Keratinocyte (primary cell): ENCODE data around the gene SSTR1. TPM values are rescaled to one million over a fixed set of nuclear protein-coding genes. Genes with fewer than 3 reads are reported as not detected.
A peak's percentile ranks its signal among the peaks of the same experiment; 100 is the strongest.

ENCODE experiments used
- DNase-seq: peaks from one replicate; pipeline ENCODE4 v3.0.0-alpha.2; 2011; ENCODE audit warnings: low read depth, missing footprints, low spot score
- FAIRE-seq: peaks from 2 replicates; lab custom pipeline; 2011; peaks lifted over from hg19 to GRCh38; lab: Jason Lieb, UNC
- H2AFZ ChIP-seq: 2 replicates; pipeline ENCODE4 v1.6.0; 2012; ENCODE audit warnings: low read length, control low read depth, inconsistent platforms; ENCODE audit not compliant: control insufficient read depth
- H3K27ac ChIP-seq: 2 replicates; pipeline ENCODE4 v1.5.1; 2011; ENCODE audit warnings: low read length; ENCODE audit not compliant: control insufficient read depth, insufficient read depth
- H3K27me3 ChIP-seq: 3 replicates; pipeline ENCODE4 v1.6.0; 2011; ENCODE audit warnings: low read length; ENCODE audit not compliant: control insufficient read depth, insufficient read depth; ENCODE audit errors: extremely low read depth
- H3K36me3 ChIP-seq, 2 experiments: 2 replicates in 1 of 2; 3 replicates in 1 of 2; pipeline ENCODE4 v1.5.1; 2011; ENCODE audit warnings: low read length in 2 of 2, mild to moderate bottlenecking in 1 of 2; ENCODE audit not compliant: control insufficient read depth in 2 of 2, insufficient read depth in 2 of 2; ENCODE audit errors: extremely low read depth in 1 of 2
- H3K4me1 ChIP-seq: 3 replicates; pipeline ENCODE4 v1.5.1; 2011; ENCODE audit warnings: low read length; ENCODE audit not compliant: control insufficient read depth, insufficient read depth; ENCODE audit errors: extremely low read depth
- H3K4me2 ChIP-seq: 3 replicates; pipeline ENCODE4 v1.6.0; 2011; ENCODE audit warnings: low read depth, low read length; ENCODE audit not compliant: control insufficient read depth, insufficient read depth; ENCODE audit errors: extremely low read depth
- H3K4me3 ChIP-seq, 3 experiments: fragments of 200-600 bp in 1 of 3; sonication (generic) in 1 of 3; 2 replicates in 2 of 3; 3 replicates in 1 of 3; pipeline ENCODE4 v1.5.1; 2011 to 2016; ENCODE audit warnings: low read length in 3 of 3, mild to moderate bottlenecking in 3 of 3, control low read depth in 2 of 3, inconsistent platforms in 1 of 3, low read depth in 1 of 3, mixed read lengths in 1 of 3, mixed run types in 1 of 3, moderate library complexity in 1 of 3; ENCODE audit not compliant: control insufficient read depth in 2 of 3, insufficient read depth in 2 of 3; ENCODE audit errors: extremely low read depth in 1 of 3
- H3K79me2 ChIP-seq: 2 replicates; pipeline ENCODE4 v1.6.0; 2012; ENCODE audit warnings: low read length; ENCODE audit not compliant: control insufficient read depth, insufficient read depth
- H3K9ac ChIP-seq: 3 replicates; pipeline ENCODE4 v1.6.0; 2011; ENCODE audit warnings: low read length; ENCODE audit not compliant: control insufficient read depth, insufficient read depth; ENCODE audit errors: extremely low read depth
- H3K9me1 ChIP-seq: 3 replicates; pipeline ENCODE4 v1.6.0; 2011; ENCODE audit warnings: low read length; ENCODE audit not compliant: control insufficient read depth, insufficient read depth; ENCODE audit errors: extremely low read depth
- H3K9me3 ChIP-seq: 2 replicates; pipeline ENCODE4 v1.5.1; 2012; ENCODE audit warnings: low read depth, low read length; ENCODE audit not compliant: control insufficient read depth
- H4K20me1 ChIP-seq: 3 replicates; pipeline ENCODE4 v1.6.0; 2011; ENCODE audit warnings: low read length; ENCODE audit not compliant: control insufficient read depth, insufficient read depth; ENCODE audit errors: extremely low read depth
- CTCF ChIP-seq, 3 experiments: IDR thresholded peaks in 1 of 3; conservative IDR thresholded peaks in 1 of 3; optimal IDR thresholded peaks in 1 of 3; 2 replicates in 2 of 3; 3 replicates in 1 of 3; pipeline versions ENCODE3 to v1.5.1; 2011; ENCODE audit warnings: low read length in 3 of 3, mild to moderate bottlenecking in 3 of 3, moderate library complexity in 2 of 3, control low read depth in 1 of 3, inconsistent platforms in 1 of 3; ENCODE audit not compliant: insufficient read depth in 2 of 3; ENCODE audit errors: extremely low read depth in 1 of 3
- EZH2 ChIP-seq: IDR thresholded peaks from one replicate; pipeline ENCODE4 v1.6.1; 2012; ENCODE audit warnings: inconsistent platforms, mild to moderate bottlenecking, low read length, moderate library complexity
- dilution Hi-C: fragments of 300-500 bp; cut with MboI; formaldehyde crosslinking; loops from one replicate; pipeline ENCODE4 v1.7.0; 2020; ENCODE audit warnings: low sequenced_read_pairs; ENCODE audit not compliant: extremely low pct_ligation_motif_present
- polyA plus RNA-seq, 5 experiments: library from polyadenylated mRNA; depleted of rRNA in 3 of 5; stranded (reverse) in 3 of 5; stranded (forward) in 1 of 5; unstranded in 1 of 5; fragments of >200 nt; gene quantifications; 1 replicate in 1 of 5; 2 replicates in 3 of 5; 3 replicates in 1 of 5; pipeline versions ENCODE4 v1.2.1 to v1.2.3, GENCODE V29; 2011 to 2012; ENCODE audit warnings: missing spikeins in 2 of 5, low read depth in 1 of 5, low replicate concordance in 1 of 5

The SSTR1 gene
- polyA plus RNA-seq, 1 donor (not counting 4 experiments of a cell fraction or from before 2014, with no cell fraction given), result 0.05 TPM

GRCh38 chr14:38255673-38256532 lies 48.2 kb downstream of the SSTR1 start, which contains the start of gene CLEC14A:
Gene CLEC14A (minus strand): TSS chr14:38256093. CDS start chr14:38256022, 71 bp downstream.
- no peak within 1 kb of the TSS for H3K4me3 ChIP-seq
- dilution Hi-C loops, result no loop called here
- no peaks in the 10 kb centered on the region for H3K79me2 ChIP-seq
- no peaks in the 10 kb centered on the region for H3K9me3 ChIP-seq
- H3K27ac ChIP-seq, result no peak within 1 kb of the TSS
- H3K4me1 ChIP-seq, result no peaks in the 10 kb centered on the region
- no peaks in the 10 kb centered on the region for H4K20me1 ChIP-seq
- no peaks in the 10 kb centered on the region for H3K36me3 ChIP-seq
- H3K4me2 ChIP-seq, result peak within 1 kb of the TSS; percentile 22
- H3K27me3 ChIP-seq, result peaks cover 21% of the 10 kb centered on the region
- no peak within 1 kb of the TSS for H2AFZ ChIP-seq
- no peak within 1 kb of the TSS for H3K9ac ChIP-seq
- DNase-seq (no peak), FAIRE-seq (no peak)
- H3K9me1 ChIP-seq, result no peaks in the 10 kb centered on the region
- no peak for TF ChIP-seq EZH2
- no peak for TF ChIP-seq CTCF (optimal IDR thresholded peaks at IDR 0.05 in 1 of 3, IDR thresholded peaks at IDR 0.05 in 1 of 3, conservative IDR thresholded peaks at IDR 0.05 in 1 of 3; ENCODE audit: extremely low read depth in 1 of 3, insufficient read depth in 2 of 3, low read length in 3 of 3)

- dilution Hi-C loops, result no loop called here
- no peaks in the 10 kb centered on the region for H3K9me3 ChIP-seq
- no peak overlapping the region for H2AFZ ChIP-seq
- H3K9ac ChIP-seq, result no peak overlapping the region
- no peaks in the 10 kb centered on the region for H3K4me1 ChIP-seq
- no peaks in the 10 kb centered on the region for H3K79me2 ChIP-seq
- no peak for FAIRE-seq
- H3K4me2 ChIP-seq, result no peak overlapping the region
- H3K27ac ChIP-seq, result no peak overlapping the region
- H3K9me1 ChIP-seq, result no peaks in the 10 kb centered on the region
- H3K36me3 ChIP-seq, result no peaks in the 10 kb centered on the region
- TF ChIP-seq EZH2 (no peak), CTCF (optimal IDR thresholded peaks at IDR 0.05 in 1 of 3, IDR thresholded peaks at IDR 0.05 in 1 of 3, conservative IDR thresholded peaks at IDR 0.05 in 1 of 3; ENCODE audit: extremely low read depth in 1 of 3, insufficient read depth in 2 of 3, low read length in 3 of 3) (no peak)
- no peak for DNase-seq
- no peak overlapping the region for H3K4me3 ChIP-seq
- H4K20me1 ChIP-seq, result no peaks in the 10 kb centered on the region
- peaks cover 21% of the 10 kb centered on the region for H3K27me3 ChIP-seq
These were observed 48.8 kb downstream of the SSTR1 start for GRCh38 chr14:38256533-38256840.
